ENCODE results near the gene OR5B2. TPM values are rescaled to one million over a fixed set of nuclear protein-coding genes. Genes with fewer than 3 reads are reported as not detected.

The OR5B2 gene
- polyA plus RNA-seq, 1 donor (not counting 4 experiments of a cell fraction or from before 2014, with no cell fraction given): not detected

DNA sequence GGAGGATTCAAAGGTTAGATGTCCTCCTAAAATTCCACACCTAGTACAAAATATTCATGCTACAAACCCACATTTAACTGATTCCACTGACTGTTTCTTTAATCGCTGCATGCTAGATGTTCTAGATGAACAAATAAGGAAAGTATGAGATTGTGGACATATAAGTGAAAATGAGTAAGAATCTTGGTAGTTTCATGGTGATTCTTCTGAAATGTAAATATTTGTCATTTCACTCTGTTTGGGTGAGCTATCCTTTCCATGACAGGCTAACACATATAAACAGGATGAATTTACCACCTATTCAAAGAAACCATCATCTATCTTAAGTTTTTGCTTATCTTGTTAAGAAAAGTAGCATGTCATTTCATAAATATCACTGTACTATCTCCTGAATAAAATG lies 36.0 kb downstream of the OR5B2 start:
- TF ChIP-seq EZH2 (IDR thresholded peaks at IDR 0.05; ENCODE audit: low read length) (no peak), CTCF (optimal IDR thresholded peaks at IDR 0.05 in 1 of 3, IDR thresholded peaks at IDR 0.05 in 1 of 3, conservative IDR thresholded peaks at IDR 0.05 in 1 of 3; ENCODE audit: extremely low read depth in 1 of 3, insufficient read depth in 2 of 3, low read length in 3 of 3) (no peak)
- Histone ChIP-seq H3K9me1 (ENCODE audit: control insufficient read depth, extremely low read depth, insufficient read depth, low read length) (no peaks in the 10 kb centered on the region), H3K9me3 (ENCODE audit: control insufficient read depth, low read depth, low read length) (peaks cover 5% of the 10 kb centered on the region), H3K9ac (ENCODE audit: control insufficient read depth, extremely low read depth, insufficient read depth, low read length) (no peak overlapping the region), H2AFZ (ENCODE audit: control insufficient read depth, low read length) (no peak overlapping the region), H3K4me1 (ENCODE audit: control insufficient read depth, extremely low read depth, insufficient read depth, low read length) (peaks cover 24% of the 10 kb centered on the region), H3K27ac (ENCODE audit: control insufficient read depth, insufficient read depth, low read length) (no peak overlapping the region), H3K27me3 (ENCODE audit: control insufficient read depth, extremely low read depth, insufficient read depth, low read length) (no peaks in the 10 kb centered on the region), H4K20me1 (ENCODE audit: control insufficient read depth, extremely low read depth, insufficient read depth, low read length) (no peaks in the 10 kb centered on the region), H3K4me2 (ENCODE audit: control insufficient read depth, extremely low read depth, insufficient read depth, low read depth, low read length) (no peak overlapping the region), H3K36me3 (ENCODE audit: control insufficient read depth in 2 of 2, extremely low read depth in 1 of 2, insufficient read depth in 2 of 2, low read length in 2 of 2) (no peaks in the 10 kb centered on the region), H3K4me3 (ENCODE audit: control insufficient read depth in 2 of 3, extremely low read depth in 1 of 3, insufficient read depth in 2 of 3, low read depth in 1 of 3, low read length in 3 of 3) (no peak overlapping the region), H3K79me2 (ENCODE audit: control insufficient read depth, insufficient read depth, low read length) (no peaks in the 10 kb centered on the region)
- dilution Hi-C loops (cut with MboI; ENCODE audit: extremely low pct_ligation_motif_present, low sequenced_read_pairs): no loop called here
- FAIRE-seq: no peak
- DNase-seq (ENCODE audit: low read depth, low spot score): no peak

DNA sequence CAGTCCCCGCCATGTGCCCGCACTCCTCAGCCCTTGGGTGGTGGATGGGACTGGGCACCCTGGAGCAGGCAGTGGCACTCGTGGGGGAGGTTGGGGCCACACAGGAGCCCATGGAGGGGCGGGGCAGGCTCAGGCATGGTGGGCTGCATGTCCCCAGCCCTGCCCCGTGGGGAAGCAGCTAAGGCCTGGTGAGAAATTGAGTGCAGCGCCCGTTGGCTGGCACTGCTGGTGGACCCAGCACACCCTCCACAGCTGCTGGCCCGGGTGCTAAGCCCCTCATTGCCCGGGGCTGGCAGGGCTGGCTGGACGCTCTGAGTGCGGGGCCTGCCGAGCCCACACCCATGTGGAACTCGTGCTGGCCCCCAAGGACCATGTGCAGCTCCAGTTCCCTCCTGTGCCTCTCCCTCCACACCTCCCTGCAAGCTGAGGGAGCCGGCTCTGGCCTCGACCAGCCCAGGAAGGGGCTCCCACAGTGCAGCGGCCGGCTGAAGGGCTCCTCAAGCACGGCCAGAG lies 37.3 kb downstream of the OR5B2 start:
- TF ChIP-seq EZH2 (IDR thresholded peaks at IDR 0.05; ENCODE audit: low read length) (no peak), CTCF (optimal IDR thresholded peaks at IDR 0.05 in 1 of 3, IDR thresholded peaks at IDR 0.05 in 1 of 3, conservative IDR thresholded peaks at IDR 0.05 in 1 of 3; ENCODE audit: extremely low read depth in 1 of 3, insufficient read depth in 2 of 3, low read length in 3 of 3) (no peak)
- H3K4me3 ChIP-seq (ENCODE audit: control insufficient read depth in 2 of 3, extremely low read depth in 1 of 3, insufficient read depth in 2 of 3, low read depth in 1 of 3, low read length in 3 of 3): no peak overlapping the region
- no peak overlapping the region for H3K4me2 ChIP-seq (ENCODE audit: control insufficient read depth, extremely low read depth, insufficient read depth, low read depth, low read length)
- H3K9ac ChIP-seq (ENCODE audit: control insufficient read depth, extremely low read depth, insufficient read depth, low read length): no peak overlapping the region
- H3K27ac ChIP-seq (ENCODE audit: control insufficient read depth, insufficient read depth, low read length): no peak overlapping the region
- dilution Hi-C loops (cut with MboI; ENCODE audit: extremely low pct_ligation_motif_present, low sequenced_read_pairs): no loop called here
- no peaks in the 10 kb centered on the region for H3K36me3 ChIP-seq (ENCODE audit: control insufficient read depth in 2 of 2, extremely low read depth in 1 of 2, insufficient read depth in 2 of 2, low read length in 2 of 2)
- no peaks in the 10 kb centered on the region for H3K9me1 ChIP-seq (ENCODE audit: control insufficient read depth, extremely low read depth, insufficient read depth, low read length)
- H3K9me3 ChIP-seq (ENCODE audit: control insufficient read depth, low read depth, low read length): peaks cover 5% of the 10 kb centered on the region
- H4K20me1 ChIP-seq (ENCODE audit: control insufficient read depth, extremely low read depth, insufficient read depth, low read length): no peaks in the 10 kb centered on the region
- FAIRE-seq: no peak
- peaks cover 23% of the 10 kb centered on the region for H3K4me1 ChIP-seq (ENCODE audit: control insufficient read depth, extremely low read depth, insufficient read depth, low read length)
- no peak for DNase-seq (ENCODE audit: low read depth, low spot score)
- H3K27me3 ChIP-seq (ENCODE audit: control insufficient read depth, extremely low read depth, insufficient read depth, low read length): no peaks in the 10 kb centered on the region
- no peak overlapping the region for H2AFZ ChIP-seq (ENCODE audit: control insufficient read depth, low read length)
- no peaks in the 10 kb centered on the region for H3K79me2 ChIP-seq (ENCODE audit: control insufficient read depth, insufficient read depth, low read length)

Other genes with a start within 250 kb of the OR5B2 start
- gene OR9Q2, start 239.1 kb downstream of the OR5B2 start, polyA plus RNA-seq: not detected in 3 replicates
- not detected in 3 replicates for gene OR1S2, start 224.0 kb downstream of the OR5B2 start, polyA plus RNA-seq
- not detected in 3 replicates for gene OR1S1, start 215.4 kb downstream of the OR5B2 start, polyA plus RNA-seq
- not detected in 3 replicates for gene OR10Q1, start 199.2 kb downstream of the OR5B2 start, polyA plus RNA-seq
- gene OR10W1, start 159.9 kb downstream of the OR5B2 start, polyA plus RNA-seq: not detected in 3 replicates
- gene OR5B17, start 69.1 kb downstream of the OR5B2 start, polyA plus RNA-seq: not detected in 3 replicates
- gene OR5B3, start 21.2 kb downstream of the OR5B2 start, polyA plus RNA-seq: not detected in 3 replicates
- gene OR5B12, start 14.1 kb upstream of the OR5B2 start, polyA plus RNA-seq: not detected in 3 replicates
- gene OR5B21, start 80.0 kb upstream of the OR5B2 start, polyA plus RNA-seq: 0.06 to 0.21 TPM (median 0.09 TPM) in 3 replicates
- 83.9 to 147 TPM (median 92.5 TPM) in 3 replicates for gene LPXN, start 147.7 kb upstream of the OR5B2 start, polyA plus RNA-seq
- 30.1 to 45.6 TPM (median 34.0 TPM) in 3 replicates for gene ZFP91, start 150.9 kb upstream of the OR5B2 start, polyA plus RNA-seq
- 0.96 to 1.9 TPM (median 1.3 TPM) in 3 replicates for gene CNTF, start 194.5 kb upstream of the OR5B2 start, polyA plus RNA-seq